Stimulated activated CD4-positive, alpha-beta T cell treated with anti-CD3 and anti-CD28 coated beads, TNF-alpha, amount 100 ng/mL, for 4 hours (primary cell): ENCODE measurements around the gene JADE1.

Experiments used
- DNase-seq, 3 experiments: peaks; one replicate each; pipeline ENCODE4 v3.0.0-alpha.2; 2020; ENCODE audit warnings: low read depth in 3 of 3

The JADE1 gene

GRCh38 chr4:128810871-128811570, 1.5 kb downstream of the JADE1 start:
- peak; percentile 60 to 78 (median 73) for DNase-seq

- peak; percentile 70 to 77 (median 70) for DNase-seq
Measured at GRCh38 chr4:128811571-128812441, 2.3 kb downstream of the JADE1 start.

- DNase-seq = peak; percentile 12 to 33 (median 21)
Measured at GRCh38 chr4:128812442-128813235, 3.1 kb downstream of the JADE1 start.

- no peak for DNase-seq
Measured at GRCh38 chr4:128813965-128814364, 4.5 kb downstream of the JADE1 start.

- no peak for DNase-seq
Measured at GRCh38 chr4:128818442-128818841, 8.9 kb downstream of the JADE1 start.

- DNase-seq = no peak
Measured at GRCh38 chr4:128819082-128819742, 9.7 kb downstream of the JADE1 start.

GRCh38 chr4:128820671-128821070, 11.2 kb downstream of the JADE1 start:
- no peak for DNase-seq

- DNase-seq = no peak
Measured at GRCh38 chr4:128821151-128821550, 11.7 kb downstream of the JADE1 start.

- no peak for DNase-seq
Measured at GRCh38 chr4:128823025-128823661, 13.6 kb downstream of the JADE1 start.

- DNase-seq = no peak
Measured at GRCh38 chr4:128825226-128825625, 15.7 kb downstream of the JADE1 start.

GRCh38 chr4:128827296-128827695, 17.8 kb downstream of the JADE1 start:
- no peak for DNase-seq

GRCh38 chr4:128830906-128831503, 21.5 kb downstream of the JADE1 start:
- DNase-seq = no peak

GRCh38 chr4:128831531-128832242, 22.2 kb downstream of the JADE1 start:
- DNase-seq = no peak

- DNase-seq = no peak
Measured at GRCh38 chr4:128832243-128832625, 22.7 kb downstream of the JADE1 start.

- DNase-seq = no peak
Measured at GRCh38 chr4:128835498-128836222, 26.2 kb downstream of the JADE1 start.

GRCh38 chr4:128837198-128837597, 27.7 kb downstream of the JADE1 start:
- no peak for DNase-seq

GRCh38 chr4:128837679-128838078, 28.2 kb downstream of the JADE1 start:
- no peak for DNase-seq

GRCh38 chr4:128840711-128841318, 31.3 kb downstream of the JADE1 start:
- DNase-seq = no peak

GRCh38 chr4:128841402-128841801, 31.9 kb downstream of the JADE1 start:
- DNase-seq = no peak
